Breast epithelium (tissue), 4 donors: ENCODE data around the gene SPTBN2. TPM values are rescaled to one million over a fixed set of nuclear protein-coding genes. Genes with fewer than 3 reads are reported as not detected.

Experiments
- DNase-seq, 2 donors: peaks; one replicate each; pipeline ENCODE4 v3.0.0-alpha.2; 2019; ENCODE audit warnings: low spot score in 2 of 2
- H3K27ac ChIP-seq, 2 donors: fragments of 200-600 bp; sonication (generic) in 1 of 2; one replicate each; pipeline ENCODE4 v1.5.1; 2016 to 2019; ENCODE audit warnings: mild to moderate bottlenecking in 1 of 2
- H3K27me3 ChIP-seq, 2 donors: fragments of 200-600 bp; sonication (generic) in 1 of 2; one replicate each; pipeline versions ENCODE4 v1.5.1 to v1.6.0; 2017 to 2019; ENCODE audit warnings: control low read depth in 1 of 2, mild to moderate bottlenecking in 1 of 2
- H3K36me3 ChIP-seq: fragments of 200-600 bp; one replicate; pipeline ENCODE4 v1.5.1; 2019
- H3K4me1 ChIP-seq, 2 donors: fragments of 200-600 bp; sonication (generic); one replicate each; pipeline ENCODE4 v1.5.1; 2016 to 2019; ENCODE audit warnings: control low read depth in 1 of 2
- H3K4me3 ChIP-seq, 3 donors: fragments of 200-600 bp; sonication (generic); 1 replicate in 2 of 3; 2 replicates in 1 of 3; pipeline ENCODE4 v1.5.1; 2016 to 2019; ENCODE audit warnings: mild to moderate bottlenecking in 3 of 3, moderate library complexity in 2 of 3
- H3K9me3 ChIP-seq, 2 donors: fragments of 200-600 bp; sonication (generic) in 1 of 2; one replicate each; pipeline ENCODE4 v1.5.1; 2016 to 2019; ENCODE audit warnings: control low read depth in 1 of 2
- POLR2A ChIP-seq: fragments of 450-650 bp; IDR thresholded peaks from one replicate; pipeline ENCODE4 v1.6.1; 2016; ENCODE audit warnings: antibody characterized with exemption, mild to moderate bottlenecking, moderate library complexity
- POLR2AphosphoS5 ChIP-seq, 3 donors: sonication (generic); formaldehyde crosslinking; IDR thresholded peaks; one replicate each; pipeline ENCODE4 v1.6.1; 2017; ENCODE audit warnings: antibody characterized with exemption in 3 of 3
- intact Hi-C: fragments of 100-400 bp; cut with DNase I; formaldehyde crosslinking; loops from one replicate; pipeline ENCODE4 v1.15.1; 2023; ENCODE audit warnings: low total_unique reads
- total RNA-seq, 3 donors: library from RNA; depleted of rRNA; stranded (reverse); fragments of >200 nt; gene quantifications; one replicate each; pipeline ENCODE4 v1.1.0, GENCODE V29; 2016
- TF ChIP-seq, protein P1 (sequence below), 3 donors: fragments of 450-650 bp; IDR thresholded peaks; one replicate each; pipeline ENCODE4 v1.5.1; 2016 to 2017; ENCODE audit warnings: antibody characterized with exemption in 3 of 3, mild to moderate bottlenecking in 3 of 3, moderate library complexity in 3 of 3

The SPTBN2 gene
- total RNA-seq, 3 donors from 2014 or later, result 1.1 to 28.7 (median 27.2) TPM

- TF ChIP-seq POLR2A, result no peak
- TF ChIP-seq, protein P1, sequence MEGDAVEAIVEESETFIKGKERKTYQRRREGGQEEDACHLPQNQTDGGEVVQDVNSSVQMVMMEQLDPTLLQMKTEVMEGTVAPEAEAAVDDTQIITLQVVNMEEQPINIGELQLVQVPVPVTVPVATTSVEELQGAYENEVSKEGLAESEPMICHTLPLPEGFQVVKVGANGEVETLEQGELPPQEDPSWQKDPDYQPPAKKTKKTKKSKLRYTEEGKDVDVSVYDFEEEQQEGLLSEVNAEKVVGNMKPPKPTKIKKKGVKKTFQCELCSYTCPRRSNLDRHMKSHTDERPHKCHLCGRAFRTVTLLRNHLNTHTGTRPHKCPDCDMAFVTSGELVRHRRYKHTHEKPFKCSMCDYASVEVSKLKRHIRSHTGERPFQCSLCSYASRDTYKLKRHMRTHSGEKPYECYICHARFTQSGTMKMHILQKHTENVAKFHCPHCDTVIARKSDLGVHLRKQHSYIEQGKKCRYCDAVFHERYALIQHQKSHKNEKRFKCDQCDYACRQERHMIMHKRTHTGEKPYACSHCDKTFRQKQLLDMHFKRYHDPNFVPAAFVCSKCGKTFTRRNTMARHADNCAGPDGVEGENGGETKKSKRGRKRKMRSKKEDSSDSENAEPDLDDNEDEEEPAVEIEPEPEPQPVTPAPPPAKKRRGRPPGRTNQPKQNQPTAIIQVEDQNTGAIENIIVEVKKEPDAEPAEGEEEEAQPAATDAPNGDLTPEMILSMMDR (IDR thresholded peaks at IDR 0.05), result no peak
- TF ChIP-seq POLR2AphosphoS5 (IDR thresholded peaks at IDR 0.05), result no peak
- DNase-seq, result no peak
- H3K9me3 ChIP-seq, result no peaks in the 10 kb centered on the region
- H3K27me3 ChIP-seq, result no peaks in the 10 kb centered on the region
- no peak overlapping the region for H3K4me3 ChIP-seq
- no peak overlapping the region for H3K27ac ChIP-seq
- intact Hi-C loops, result loop anchor here (5.0 kb wide), 2 partner anchors 135 to 1720 kb away; partner anchors contain the start of gene MAJIN
- no peaks in the 10 kb centered on the region for H3K36me3 ChIP-seq
- H3K4me1 ChIP-seq, result no peaks in the 10 kb centered on the region
Measured at GRCh38 chr11:66692446-66692845, 36.6 kb downstream of the SPTBN2 start.

DNA sequence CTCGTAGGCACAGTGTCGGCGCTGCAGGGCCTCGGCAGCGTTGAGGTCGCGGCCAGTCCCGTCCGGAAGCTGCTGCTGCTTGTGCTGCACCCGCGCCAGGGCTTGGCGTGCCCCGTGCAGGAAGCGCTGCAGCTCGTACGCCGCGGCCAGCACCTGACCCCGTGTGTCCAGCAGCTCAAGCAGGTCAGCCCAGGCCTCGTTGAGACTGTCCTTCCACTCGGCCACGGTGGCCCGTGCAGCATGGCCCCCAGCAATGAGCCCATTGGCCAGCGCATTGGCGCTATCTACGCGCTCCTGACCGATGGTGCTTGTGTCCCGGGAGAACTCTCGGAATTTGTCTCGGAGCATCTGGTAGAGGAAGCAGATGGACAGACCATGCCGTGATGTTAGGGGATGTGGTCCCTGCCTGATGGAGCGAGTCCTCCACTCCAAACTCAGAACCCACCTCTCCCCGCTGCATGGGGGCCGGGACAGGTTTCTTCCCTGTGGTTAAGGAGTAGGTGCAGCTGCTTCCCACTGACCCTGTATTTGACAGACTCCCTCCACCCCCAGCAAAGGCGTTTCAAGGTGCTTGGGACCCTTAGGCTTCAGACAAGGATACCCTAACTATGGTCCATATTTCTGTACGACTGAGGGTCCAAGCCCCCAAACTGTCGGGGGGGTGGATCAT lies 37.6 kb downstream of the SPTBN2 start:
- Histone ChIP-seq H3K9me3 (no peaks in the 10 kb centered on the region), H3K27ac (no peak overlapping the region), H3K27me3 (no peaks in the 10 kb centered on the region), H3K4me3 (no peak overlapping the region), H3K4me1 (no peaks in the 10 kb centered on the region), H3K36me3 (no peaks in the 10 kb centered on the region)
- no peak for DNase-seq
- intact Hi-C loops, result loop anchor here (5.0 kb wide), 2 partner anchors 136 to 1719 kb away; partner anchors contain the start of gene MAJIN
- TF ChIP-seq, protein P1 (IDR thresholded peaks at IDR 0.05), result no peak
- TF ChIP-seq POLR2AphosphoS5 (IDR thresholded peaks at IDR 0.05), result no peak
- no peak for TF ChIP-seq POLR2A

DNA sequence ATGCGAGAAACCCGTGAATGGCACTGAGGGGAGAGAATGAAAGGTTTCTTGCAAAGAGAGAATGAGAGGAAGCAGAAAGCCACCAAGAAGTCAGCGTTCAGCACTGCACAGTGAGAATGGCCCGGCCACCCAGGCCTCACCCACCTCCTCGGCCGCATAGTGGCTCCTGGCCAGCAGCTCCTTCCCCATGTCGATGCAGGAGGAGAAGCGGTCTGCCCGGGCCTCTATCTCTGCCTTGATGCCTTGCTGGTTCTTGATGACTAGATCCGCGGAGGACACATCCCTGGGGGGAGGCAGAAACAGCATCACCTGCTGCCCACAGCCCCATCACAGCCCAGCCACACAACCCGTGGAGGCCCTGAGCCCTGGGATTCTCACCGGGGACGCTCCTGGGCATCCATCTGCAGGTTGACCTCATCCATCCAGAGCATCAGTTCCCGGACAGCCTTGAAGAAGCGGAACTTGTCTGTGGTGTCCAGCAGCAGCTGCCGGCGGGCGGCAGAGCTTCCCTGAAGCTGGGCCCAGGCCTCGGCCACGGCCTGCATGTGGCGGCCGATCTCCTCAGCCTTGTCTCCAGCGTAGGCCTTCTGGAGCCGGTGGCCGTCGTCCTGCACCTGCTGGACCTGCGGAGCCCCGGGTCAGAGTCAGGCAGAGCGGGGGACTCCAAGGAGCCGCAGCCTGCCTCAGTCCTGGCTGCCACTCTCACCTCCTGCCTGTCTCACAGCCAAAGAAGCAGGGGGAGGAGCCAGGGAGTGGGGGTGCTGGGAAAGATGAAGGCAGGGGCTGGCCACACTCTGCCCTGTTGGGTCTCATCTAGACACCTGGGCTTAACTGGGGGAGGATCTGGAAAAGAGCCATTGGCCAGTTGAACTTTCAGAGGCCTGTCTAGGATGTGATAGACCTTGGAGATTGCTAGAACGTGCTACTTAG lies 39.1 kb downstream of the SPTBN2 start:
- Histone ChIP-seq H3K27me3 (no peaks in the 10 kb centered on the region), H3K36me3 (no peaks in the 10 kb centered on the region), H3K9me3 (no peaks in the 10 kb centered on the region), H3K4me1 (no peaks in the 10 kb centered on the region), H3K27ac (no peak overlapping the region), H3K4me3 (no peak overlapping the region)
- intact Hi-C loops, result loop anchor here (5.0 to 10.0 kb wide), 3 partner anchors 115 to 1718 kb away; partner anchors contain the start of gene MAJIN
- TF ChIP-seq, protein P1 (IDR thresholded peaks at IDR 0.05), result no peak
- TF ChIP-seq POLR2AphosphoS5 (IDR thresholded peaks at IDR 0.05), result no peak
- no peak for DNase-seq

- TF ChIP-seq, protein P1 (IDR thresholded peaks at IDR 0.05), result no peak
- no peak for TF ChIP-seq POLR2A
- no peak for TF ChIP-seq POLR2AphosphoS5 (IDR thresholded peaks at IDR 0.05)
- no peak for DNase-seq
- no peaks in the 10 kb centered on the region for H3K36me3 ChIP-seq
- H3K4me1 ChIP-seq, result no peaks in the 10 kb centered on the region
- H3K27ac ChIP-seq, result no peak overlapping the region
- intact Hi-C loops, result loop anchor here (10.0 kb wide), 1 partner anchor 114 kb away; no protein-coding TSS in a partner anchor
- H3K4me3 ChIP-seq, result no peak overlapping the region
- no peaks in the 10 kb centered on the region for H3K27me3 ChIP-seq
- no peaks in the 10 kb centered on the region for H3K9me3 ChIP-seq
Measured at GRCh38 chr11:66688561-66689534, 40.2 kb downstream of the SPTBN2 start.
